A673 (cell line): ENCODE results near the gene CCDC196. TPM values are rescaled to one million over a fixed set of nuclear protein-coding genes. Genes with fewer than 3 reads are reported as not detected.

ENCODE experiments used
- total RNA-seq: library from RNA; stranded (reverse); gene quantifications from 2 replicates; pipeline ENCODE4 v1.2.3, GENCODE V29; 2021

Gene CCDC196
- total RNA-seq, 1 experiment from 2014 or later: not detected

Other genes starting within 250 kb of the CCDC196 start
- 29.9 and 30.3 TPM in 2 replicates for gene GPHN, start 21.8 kb downstream of the CCDC196 start, total RNA-seq